Measurements from ENCODE around the gene MCOLN1. TPM values are rescaled to one million over a fixed set of nuclear protein-coding genes. Genes with fewer than 3 reads are reported as not detected.
A peak's percentile ranks its signal among the peaks of the same experiment; 100 is the strongest.

Gene MCOLN1
- total RNA-seq, 1 donor from 2014 or later = 6.9 TPM

DNA sequence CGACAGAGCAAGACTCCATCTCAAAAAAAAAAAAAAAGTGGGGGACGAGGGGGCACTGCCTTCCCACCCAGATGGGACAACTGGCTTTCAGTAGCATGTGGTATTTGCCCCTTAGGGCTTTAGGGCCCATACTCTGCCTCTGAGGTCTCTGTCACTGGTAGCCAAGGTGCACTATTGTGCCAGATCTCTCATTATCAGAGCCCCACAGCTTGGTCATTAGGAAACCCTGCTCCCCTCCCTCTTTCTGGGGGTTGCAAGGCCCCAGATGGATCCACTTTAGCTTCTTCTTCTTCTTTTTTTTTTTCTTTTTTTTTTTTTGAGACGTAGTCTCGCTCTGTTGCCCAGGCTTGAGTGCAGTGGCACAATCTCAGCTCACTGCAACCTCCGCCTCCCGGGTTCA lies 17.7 kb upstream of the MCOLN1 start:
- DNase-seq = no peak

- DNase-seq = no peak
Observed at GRCh38 chr19:7505288-7505681, 17.1 kb upstream of the MCOLN1 start.

- DNase-seq = no peak
Observed at GRCh38 chr19:7505682-7506384, 16.6 kb upstream of the MCOLN1 start.

- no peak for DNase-seq
Observed at GRCh38 chr19:7506385-7507328, 15.8 kb upstream of the MCOLN1 start.

DNA sequence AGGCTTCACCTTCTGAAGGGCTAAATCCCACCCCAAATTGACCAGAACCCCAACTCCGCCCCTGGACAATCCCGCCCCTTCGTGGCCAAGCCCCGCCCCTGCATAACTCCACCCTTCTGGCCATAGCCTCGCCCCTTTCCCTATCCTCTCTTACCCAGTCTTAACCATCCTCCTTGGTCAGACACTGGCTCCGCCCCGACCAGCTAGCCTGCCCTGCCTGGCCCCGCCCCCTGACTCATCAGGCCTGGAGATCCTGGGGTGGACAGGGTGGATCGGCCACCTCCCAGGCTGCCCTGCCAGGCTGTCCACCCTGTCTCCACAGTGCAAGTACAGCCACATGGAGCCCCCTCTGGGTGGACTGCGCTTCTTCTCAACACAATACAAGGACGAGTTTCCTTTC lies 14.5 kb upstream of the MCOLN1 start:
- no peak for DNase-seq

- DNase-seq = no peak
Observed at GRCh38 chr19:7509625-7510024, 12.8 kb upstream of the MCOLN1 start.

DNA sequence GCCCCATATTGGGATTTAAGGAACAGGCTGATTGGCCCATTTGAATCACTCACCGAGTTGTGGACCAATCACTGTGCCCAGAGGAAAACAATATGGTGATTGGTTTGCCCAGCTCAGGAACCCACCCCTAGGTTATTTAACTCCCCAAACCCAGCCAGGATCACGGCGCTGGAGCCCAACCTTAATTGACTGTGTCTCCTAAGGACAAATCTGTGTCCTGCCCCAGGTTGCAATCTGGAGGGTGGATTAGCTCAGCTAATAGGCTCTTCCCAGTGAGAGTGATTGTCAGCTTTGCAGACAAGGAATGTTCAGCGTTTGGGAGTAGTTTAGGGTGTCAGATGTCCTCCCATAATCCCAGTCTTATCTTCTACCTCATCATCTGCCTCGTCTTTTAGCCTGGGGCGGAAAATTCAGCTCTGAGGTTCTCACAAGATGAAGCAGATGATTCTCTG lies 10.0 kb upstream of the MCOLN1 start:
- no peak for DNase-seq

DNA sequence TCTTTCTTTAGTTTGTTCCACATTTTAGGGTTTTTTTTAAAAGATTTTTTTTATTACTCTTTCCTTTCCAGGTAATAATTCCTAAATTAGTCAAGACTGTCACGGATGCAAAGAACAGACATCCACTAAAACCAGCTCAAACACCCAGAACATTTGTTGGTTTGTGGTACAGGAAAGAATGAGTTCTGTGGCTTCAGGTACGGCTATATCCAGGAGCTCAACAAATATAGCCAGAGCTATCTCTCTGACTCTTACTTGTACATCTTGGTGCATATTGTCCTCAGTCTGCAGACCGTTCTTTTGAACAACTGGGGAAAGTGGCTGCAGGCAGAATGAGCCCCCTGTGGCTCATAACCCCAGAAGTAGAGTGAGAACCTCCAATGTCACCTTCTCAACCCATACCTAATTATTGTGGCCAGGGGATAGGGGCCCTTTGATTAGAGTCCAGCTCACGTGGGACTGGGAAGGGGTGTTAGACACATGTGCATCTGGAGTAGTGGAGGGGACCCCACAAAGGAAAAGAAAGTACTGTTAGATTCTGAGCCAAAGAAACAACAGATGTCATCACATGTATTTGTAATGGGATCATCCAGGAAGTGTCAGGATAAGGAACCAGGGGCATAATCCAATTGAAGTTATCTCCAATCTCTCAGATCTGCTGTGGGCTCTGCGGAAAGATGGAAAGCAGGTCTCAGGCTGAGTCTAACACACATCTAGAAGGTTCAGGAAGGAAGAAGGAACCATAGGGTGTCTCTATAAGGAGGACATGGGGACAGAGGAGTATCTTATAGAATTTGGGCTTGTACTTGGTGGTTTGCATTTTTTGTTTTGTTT lies 8.4 kb upstream of the MCOLN1 start:
- DNase-seq = no peak

- no peak for DNase-seq
Observed at GRCh38 chr19:7515110-7515644, 7.2 kb upstream of the MCOLN1 start.

GRCh38 chr19:7515645-7516151 lies 6.7 kb upstream of the MCOLN1 start, which contains the start of gene ZNF358:
Gene ZNF358 (plus strand): TSS chr19:7516103. CDS start chr19:7519243, 3,140 bp downstream.
- peak; percentile 62 for DNase-seq

GRCh38 chr19:7516333-7516732 lies 6.1 kb upstream of the MCOLN1 start:
- DNase-seq = no peak

DNA sequence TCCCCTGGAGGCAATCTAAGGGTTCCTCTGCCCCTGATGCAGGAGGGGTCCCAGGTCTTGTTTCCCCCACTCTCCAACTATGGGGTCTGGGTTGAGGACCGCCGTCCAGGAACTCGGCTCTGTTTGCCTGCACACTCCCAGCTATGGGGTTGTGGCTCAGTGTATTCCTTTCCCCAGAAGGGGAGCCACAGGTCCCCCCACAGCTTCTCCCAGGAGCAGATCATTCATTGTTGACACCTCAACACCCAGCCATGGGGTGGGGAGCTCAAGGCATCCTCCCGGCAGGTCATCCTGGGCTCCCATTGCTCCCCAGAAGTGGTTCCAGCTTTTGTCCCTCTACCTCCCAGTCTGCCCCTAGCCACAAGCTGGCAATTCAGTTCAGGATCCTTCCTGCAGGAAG lies 5.5 kb upstream of the MCOLN1 start:
- no peak for DNase-seq

GRCh38 chr19:7519361-7520130 lies 2.9 kb upstream of the MCOLN1 start:
- DNase-seq = no peak

GRCh38 chr19:7520131-7521051 lies 2.0 kb upstream of the MCOLN1 start:
- DNase-seq = no peak

DNA sequence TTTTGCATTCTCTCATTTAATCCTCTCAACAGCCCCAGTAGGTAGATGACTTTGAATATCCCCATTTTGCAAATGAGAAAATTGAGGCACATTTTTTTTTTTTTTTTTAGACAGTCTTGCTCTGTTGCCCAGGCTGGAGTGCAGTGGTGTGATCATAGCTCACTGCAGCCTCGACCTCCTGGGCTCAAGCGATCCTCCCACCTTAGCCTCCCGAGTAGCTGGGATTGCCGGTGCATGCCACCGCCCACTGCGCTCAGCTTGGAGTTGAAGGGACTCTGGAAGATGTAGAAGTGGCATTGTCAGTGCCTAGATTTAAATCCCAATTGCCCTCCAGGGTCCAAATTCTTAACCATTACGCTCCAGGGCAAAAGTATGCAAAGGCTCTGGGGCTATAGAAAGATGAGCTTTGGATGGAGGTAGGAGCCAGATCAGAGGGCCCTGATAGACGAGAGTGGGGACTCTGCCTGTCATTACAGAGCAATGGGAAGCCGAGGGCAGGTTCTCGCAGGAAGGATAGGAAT lies 813 bp upstream of the MCOLN1 start:
- no peak for DNase-seq

DNA sequence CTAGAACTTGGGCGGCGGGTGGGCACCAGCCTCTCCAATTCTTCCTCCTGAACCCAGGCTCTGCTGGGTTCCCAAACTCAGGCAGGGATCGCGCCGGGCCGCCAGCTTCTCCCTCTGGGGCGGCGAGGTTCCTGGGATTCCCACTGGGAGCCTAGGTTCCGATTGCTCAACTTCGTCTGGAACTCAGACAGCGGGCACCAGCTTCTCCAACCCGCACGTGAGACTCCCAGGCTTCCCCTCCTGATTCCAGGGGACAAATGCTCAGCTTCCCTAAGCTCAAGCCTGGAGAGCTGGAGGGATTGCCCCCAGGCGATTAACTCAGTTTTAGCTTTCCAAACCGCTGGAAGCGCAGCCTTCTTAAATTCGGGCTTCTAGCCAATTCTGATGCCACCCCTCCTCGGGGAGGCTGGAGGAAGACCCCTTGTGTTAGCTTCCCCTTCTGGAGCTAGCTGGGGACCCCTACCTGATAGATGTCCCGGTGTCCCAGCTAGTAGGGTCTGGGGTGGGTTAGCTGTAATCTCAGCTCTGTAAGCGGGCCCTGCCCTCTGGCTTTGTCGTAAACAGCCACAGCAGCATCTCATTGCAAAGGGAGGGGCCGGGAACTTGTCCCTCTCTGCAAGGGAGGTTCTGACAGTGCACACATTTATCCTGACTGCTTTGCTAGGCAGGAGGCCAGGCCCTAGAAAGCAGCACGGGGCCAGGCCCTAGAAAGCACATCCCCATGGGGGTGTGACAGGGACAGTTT lies 671 bp downstream of the MCOLN1 start:
- DNase-seq = no peak

DNA sequence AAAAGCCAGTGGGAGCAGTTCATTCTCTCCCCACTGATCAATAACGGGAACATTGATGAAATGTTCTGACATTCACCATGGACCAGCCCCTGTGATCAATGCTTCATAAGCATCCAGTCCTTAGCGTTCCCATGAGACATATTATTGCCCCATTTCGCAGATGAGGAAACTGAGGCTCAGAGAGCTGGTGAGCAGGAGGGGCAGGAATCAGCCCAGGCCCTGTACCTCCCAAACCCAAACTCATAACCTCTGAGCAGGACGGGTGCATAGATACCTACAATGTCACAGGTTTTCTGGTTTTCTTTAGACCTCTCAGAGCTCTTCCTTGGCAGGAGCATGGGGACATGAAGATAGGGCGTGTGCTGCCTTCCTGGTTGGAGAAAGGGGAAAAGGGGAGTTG lies 2.1 kb downstream of the MCOLN1 start:
- no peak for DNase-seq

- DNase-seq = no peak
Observed at GRCh38 chr19:7524992-7525739, 2.7 kb downstream of the MCOLN1 start.

Measured in skin of body (tissue), 2 donors.